GM13976 (cell line): ENCODE data around the gene CYTH3.
"Not testable (repeated sequence)": the region's sequence is repeated elsewhere in the genome, so short reads cannot be mapped to it uniquely, and the experiment has no call there.

Experiments used
- DNase-seq: peaks from one replicate; pipeline ENCODE4 v3.0.0; 2012; ENCODE audit warnings: low spot score
- CTCF ChIP-seq: IDR thresholded peaks from 2 replicates; pipeline ENCODE4 v1.5.1; 2012; ENCODE audit warnings: borderline replicate concordance, mild to moderate bottlenecking; ENCODE audit not compliant: insufficient read depth; ENCODE audit errors: extremely low read depth, missing control alignments, control extremely low read depth
- in situ Hi-C: fragments of 300-500 bp; cut with MboI; formaldehyde crosslinking; loops from one replicate; pipeline ENCODE4 v1.12.0; 2022; ENCODE audit warnings: low sequenced_read_pairs, mixed read lengths, inconsistent platforms; ENCODE audit not compliant: unreplicated experiment

The CYTH3 gene

DNA sequence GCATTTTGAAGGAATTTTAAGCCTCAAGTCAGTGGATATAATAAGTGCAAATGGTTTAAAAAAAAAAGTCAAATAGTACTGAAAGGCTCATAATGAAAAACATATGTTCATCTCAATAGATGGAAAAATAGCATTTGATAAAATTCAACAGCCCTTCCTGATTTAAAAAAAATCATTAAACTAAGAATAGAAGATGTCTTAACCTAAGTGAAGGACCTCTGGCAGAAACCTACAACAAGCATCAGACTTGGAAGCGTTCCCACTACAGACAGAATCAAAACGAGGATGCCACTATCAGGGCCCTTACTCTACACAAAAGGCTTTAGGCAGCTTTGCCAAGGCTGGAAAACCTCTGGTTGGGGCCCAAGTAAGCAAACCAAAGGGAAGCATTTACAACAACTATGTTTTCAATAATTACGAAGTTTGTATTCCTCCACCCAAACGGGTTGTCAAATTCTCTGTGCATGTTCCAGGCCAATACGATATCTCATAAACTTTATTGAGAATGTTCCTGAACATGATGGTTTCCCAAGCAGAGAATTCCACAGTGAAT lies 45.1 kb downstream of the CYTH3 start:
- DNase-seq, result no peak
- TF ChIP-seq CTCF, result no peak
- in situ Hi-C loops, result no loop called here

GRCh38 chr7:6226194-6226799 lies 46.1 kb downstream of the CYTH3 start:
- in situ Hi-C loops, result no loop called here
- no peak for DNase-seq
- no peak for TF ChIP-seq CTCF

DNA sequence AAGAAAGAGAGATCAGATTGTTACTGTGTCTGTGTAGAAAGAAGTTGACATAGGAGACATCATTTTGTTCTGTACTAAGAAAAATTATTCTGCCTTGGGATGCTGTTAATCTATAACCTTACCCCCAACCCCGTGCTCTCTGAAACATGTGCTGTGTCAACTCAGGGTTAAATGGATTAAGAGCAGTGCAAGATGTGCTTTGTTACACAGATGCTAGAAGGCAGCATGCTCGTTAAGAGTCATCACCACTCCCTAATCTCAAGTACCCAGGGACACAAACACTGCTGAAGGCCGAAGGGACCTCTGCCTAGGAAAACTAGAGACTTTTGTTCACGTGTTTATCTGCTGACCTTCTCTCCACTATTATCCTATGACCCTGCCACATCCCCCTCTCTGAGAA lies 49.0 kb downstream of the CYTH3 start:
- in situ Hi-C loops, DNase-seq: not testable (repeated sequence)

- in situ Hi-C loops, DNase-seq: not testable (repeated sequence)
These were observed 49.4 kb downstream of the CYTH3 start for GRCh38 chr7:6223010-6223409.

GRCh38 chr7:6221340-6222319 lies 50.8 kb downstream of the CYTH3 start:
- TF ChIP-seq CTCF, result no peak
- in situ Hi-C loops, result no loop called here
- DNase-seq, result peak; percentile 50

- in situ Hi-C loops, result no loop called here
- no peak for DNase-seq
- no peak for TF ChIP-seq CTCF
These were observed 54.1 kb downstream of the CYTH3 start for GRCh38 chr7:6218329-6218728.

DNA sequence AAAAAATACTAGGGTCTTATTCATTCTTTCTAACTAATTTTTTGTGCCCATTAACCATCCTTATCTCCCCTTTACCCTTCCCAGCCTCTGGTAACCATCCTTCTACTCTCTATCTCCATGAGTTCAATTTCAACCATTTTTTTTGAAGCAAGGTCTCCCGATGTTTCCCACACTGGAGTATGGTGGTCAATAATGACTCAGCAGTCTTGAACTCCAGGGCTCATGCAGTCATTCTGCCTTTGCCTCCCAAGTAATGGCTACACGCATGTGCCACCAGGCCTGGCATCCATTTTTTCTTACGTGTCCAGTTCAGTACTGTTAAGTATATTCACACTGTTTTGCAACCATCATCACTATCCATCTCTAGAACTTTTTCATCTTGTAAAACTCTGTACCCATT lies 60.4 kb downstream of the CYTH3 start:
- DNase-seq, result no peak
- TF ChIP-seq CTCF, result no peak
- in situ Hi-C loops, result no loop called here
